Right forelimb (tissue), 1 donor: ENCODE measurements around the gene FGD2.
"Not testable (repeated sequence)": the region's sequence is repeated elsewhere in the genome, so short reads cannot be mapped to it uniquely, and the experiment has no call there.

Source experiments
- DNase-seq: peaks from one replicate; pipeline ENCODE4 v3.0.0-alpha.2; 2018

FGD2 gene

GRCh38 chr6:37020812-37021211, 15.4 kb downstream of the FGD2 start:
- no peak for DNase-seq

GRCh38 chr6:37021356-37022129, 16.1 kb downstream of the FGD2 start:
- no peak for DNase-seq

GRCh38 chr6:37022135-37022863, 16.8 kb downstream of the FGD2 start:
- no peak for DNase-seq

GRCh38 chr6:37024656-37025337, 19.3 kb downstream of the FGD2 start:
- no peak for DNase-seq

GRCh38 chr6:37025621-37026466, 20.4 kb downstream of the FGD2 start:
- no peak for DNase-seq

GRCh38 chr6:37027036-37027720, 21.7 kb downstream of the FGD2 start:
- DNase-seq, result no peak

- DNase-seq, result no peak
Measured at GRCh38 chr6:37027811-37028469, 22.5 kb downstream of the FGD2 start.

- peak; percentile 63 for DNase-seq
Measured at GRCh38 chr6:37029249-37029971, 24.0 kb downstream of the FGD2 start.

- no peak for DNase-seq
Measured at GRCh38 chr6:37030599-37030998, 25.1 kb downstream of the FGD2 start.

- DNase-seq, result no peak
Measured at GRCh38 chr6:37032239-37032638, 26.8 kb downstream of the FGD2 start.

- DNase-seq, result no peak
Measured at GRCh38 chr6:37033255-37033654, 27.8 kb downstream of the FGD2 start.

- no peak for DNase-seq
Measured at GRCh38 chr6:37033819-37034795, 28.7 kb downstream of the FGD2 start.

GRCh38 chr6:37036146-37036545, 30.7 kb downstream of the FGD2 start:
- no peak for DNase-seq

GRCh38 chr6:37038292-37039198, 33.1 kb downstream of the FGD2 start:
- DNase-seq, result peak; percentile 80

GRCh38 chr6:37039958-37040357, 34.5 kb downstream of the FGD2 start:
- DNase-seq, result no peak

GRCh38 chr6:37041521-37041920, 36.1 kb downstream of the FGD2 start:
- no peak for DNase-seq

- DNase-seq, result no peak
Measured at GRCh38 chr6:37042150-37042549, 36.7 kb downstream of the FGD2 start.

- not testable (repeated sequence) for DNase-seq
Measured at GRCh38 chr6:37043091-37043490, 37.6 kb downstream of the FGD2 start.

GRCh38 chr6:37047346-37047688, 41.9 kb downstream of the FGD2 start:
- DNase-seq, result no peak
